ENCODE data around the gene CCDC146.

DNA sequence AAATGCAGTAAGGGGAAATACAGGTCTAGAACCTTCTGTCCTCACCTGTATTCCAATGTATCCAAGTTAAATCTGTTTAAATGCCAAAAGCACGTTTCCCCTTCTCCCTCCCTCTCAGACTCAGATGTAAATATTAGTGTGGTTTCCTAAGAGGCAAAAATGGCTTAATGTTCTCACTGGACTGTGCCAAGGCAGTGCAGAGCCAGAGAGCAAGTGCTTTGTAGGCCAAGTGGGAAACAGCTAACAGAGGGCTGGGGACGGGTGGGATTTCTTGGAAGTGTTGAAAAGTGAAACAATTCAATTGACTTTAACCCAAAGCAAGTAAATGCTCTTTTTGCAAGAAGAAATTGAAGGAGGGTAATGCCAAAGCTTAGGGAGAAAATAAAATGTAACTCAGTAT is 190.7 kb downstream of the CCDC146 start:
- TF ChIP-seq, protein P1, sequence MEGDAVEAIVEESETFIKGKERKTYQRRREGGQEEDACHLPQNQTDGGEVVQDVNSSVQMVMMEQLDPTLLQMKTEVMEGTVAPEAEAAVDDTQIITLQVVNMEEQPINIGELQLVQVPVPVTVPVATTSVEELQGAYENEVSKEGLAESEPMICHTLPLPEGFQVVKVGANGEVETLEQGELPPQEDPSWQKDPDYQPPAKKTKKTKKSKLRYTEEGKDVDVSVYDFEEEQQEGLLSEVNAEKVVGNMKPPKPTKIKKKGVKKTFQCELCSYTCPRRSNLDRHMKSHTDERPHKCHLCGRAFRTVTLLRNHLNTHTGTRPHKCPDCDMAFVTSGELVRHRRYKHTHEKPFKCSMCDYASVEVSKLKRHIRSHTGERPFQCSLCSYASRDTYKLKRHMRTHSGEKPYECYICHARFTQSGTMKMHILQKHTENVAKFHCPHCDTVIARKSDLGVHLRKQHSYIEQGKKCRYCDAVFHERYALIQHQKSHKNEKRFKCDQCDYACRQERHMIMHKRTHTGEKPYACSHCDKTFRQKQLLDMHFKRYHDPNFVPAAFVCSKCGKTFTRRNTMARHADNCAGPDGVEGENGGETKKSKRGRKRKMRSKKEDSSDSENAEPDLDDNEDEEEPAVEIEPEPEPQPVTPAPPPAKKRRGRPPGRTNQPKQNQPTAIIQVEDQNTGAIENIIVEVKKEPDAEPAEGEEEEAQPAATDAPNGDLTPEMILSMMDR (IDR thresholded peaks at IDR 0.05 in 8 of 11, conservative IDR thresholded peaks at IDR 0.05 in 3 of 11): no peak
- TF ChIP-seq POLR2A (IDR thresholded peaks at IDR 0.05): no peak

Data from spleen (tissue), 7 donors.